ENCODE measurements around the gene FAM200B. TPM values are rescaled to one million over a fixed set of nuclear protein-coding genes. Genes with fewer than 3 reads are reported as not detected.

FAM200B gene
- total RNA-seq, 2 experiments from 2014 or later, result 8.9 to 11.1 TPM

DNA sequence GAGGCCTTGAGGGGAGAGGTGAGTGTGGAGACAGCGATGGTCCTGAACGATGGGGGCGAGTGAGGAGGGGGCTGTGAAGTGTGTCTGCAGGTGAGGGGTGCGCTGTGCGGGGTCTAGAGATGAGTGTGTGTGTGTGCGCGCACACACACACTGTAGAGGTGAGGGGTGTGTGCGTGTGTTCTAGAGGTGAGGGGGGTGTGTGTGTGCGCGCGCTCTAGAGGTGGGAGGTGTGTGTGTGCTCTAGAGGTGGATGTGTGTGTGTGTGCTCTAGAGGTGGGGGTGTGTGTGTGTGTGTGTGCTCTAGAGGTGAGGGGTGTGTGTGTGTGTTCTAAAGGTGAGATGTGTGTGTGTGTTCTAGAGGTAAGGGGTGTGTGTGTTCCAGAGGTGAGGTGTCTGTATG is 21.8 kb downstream of the FAM200B start:
- Mint-ChIP-seq H3K4me3 (peak overlapping the region; percentile 75), H3K27ac (no peak overlapping the region), H3K9me3 (no peaks in the 10 kb centered on the region), H3K36me3 (ENCODE audit: low read depth) (no peaks in the 10 kb centered on the region), H3K4me1 (ENCODE audit: low read depth) (peaks cover 3% of the 10 kb centered on the region), H3K27me3 (peaks cover 17% of the 10 kb centered on the region)
- TF ChIP-seq, protein P1, sequence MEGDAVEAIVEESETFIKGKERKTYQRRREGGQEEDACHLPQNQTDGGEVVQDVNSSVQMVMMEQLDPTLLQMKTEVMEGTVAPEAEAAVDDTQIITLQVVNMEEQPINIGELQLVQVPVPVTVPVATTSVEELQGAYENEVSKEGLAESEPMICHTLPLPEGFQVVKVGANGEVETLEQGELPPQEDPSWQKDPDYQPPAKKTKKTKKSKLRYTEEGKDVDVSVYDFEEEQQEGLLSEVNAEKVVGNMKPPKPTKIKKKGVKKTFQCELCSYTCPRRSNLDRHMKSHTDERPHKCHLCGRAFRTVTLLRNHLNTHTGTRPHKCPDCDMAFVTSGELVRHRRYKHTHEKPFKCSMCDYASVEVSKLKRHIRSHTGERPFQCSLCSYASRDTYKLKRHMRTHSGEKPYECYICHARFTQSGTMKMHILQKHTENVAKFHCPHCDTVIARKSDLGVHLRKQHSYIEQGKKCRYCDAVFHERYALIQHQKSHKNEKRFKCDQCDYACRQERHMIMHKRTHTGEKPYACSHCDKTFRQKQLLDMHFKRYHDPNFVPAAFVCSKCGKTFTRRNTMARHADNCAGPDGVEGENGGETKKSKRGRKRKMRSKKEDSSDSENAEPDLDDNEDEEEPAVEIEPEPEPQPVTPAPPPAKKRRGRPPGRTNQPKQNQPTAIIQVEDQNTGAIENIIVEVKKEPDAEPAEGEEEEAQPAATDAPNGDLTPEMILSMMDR (IDR thresholded peaks at IDR 0.05), result no peak
- POLR2A ChIA-PET, result interaction anchor here (0.8 to 1.0 kb wide), 2 partner anchors 9 to 52 kb away, joined by 3 read pairs; no protein-coding TSS in a partner anchor
- CTCF ChIA-PET, result no interaction called here
- ATAC-seq, result no peak
- intact Hi-C loops (cut with micrococcal nuclease), result no loop called here
- DNase-seq, result no peak

DNA sequence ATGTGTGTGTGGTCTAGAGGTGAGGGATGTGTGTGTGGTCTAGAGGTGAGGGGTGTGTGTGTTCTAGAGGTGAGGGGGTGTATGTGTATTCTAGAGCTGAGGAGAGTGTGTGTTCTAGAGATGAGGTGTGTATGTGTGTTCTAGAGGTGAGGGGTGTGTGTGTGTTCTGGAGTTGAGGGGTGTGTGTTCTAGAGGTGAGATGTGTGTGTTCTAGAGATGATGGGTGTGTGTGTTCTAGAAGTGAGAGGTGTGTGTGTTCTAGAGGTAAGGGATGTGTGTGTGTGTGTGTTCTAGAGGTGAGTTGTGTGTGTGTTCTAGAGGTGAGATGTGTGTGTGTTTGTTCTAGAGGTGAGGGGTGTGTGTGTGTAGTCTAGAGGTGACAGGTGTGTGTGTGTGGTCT is 22.5 kb downstream of the FAM200B start:
- Mint-ChIP-seq H3K9me3 (no peaks in the 10 kb centered on the region), H3K36me3 (ENCODE audit: low read depth) (no peaks in the 10 kb centered on the region), H3K27me3 (peaks cover 13% of the 10 kb centered on the region), H3K4me3 (no peak overlapping the region), H3K27ac (no peak overlapping the region), H3K4me1 (ENCODE audit: low read depth) (peaks cover 3% of the 10 kb centered on the region)
- TF ChIP-seq, protein P1 (IDR thresholded peaks at IDR 0.05), result no peak
- intact Hi-C loops (cut with micrococcal nuclease), result no loop called here
- ATAC-seq (no peak), DNase-seq (no peak)
- ChIA-PET POLR2A (no interaction called here), CTCF (no interaction called here)

DNA sequence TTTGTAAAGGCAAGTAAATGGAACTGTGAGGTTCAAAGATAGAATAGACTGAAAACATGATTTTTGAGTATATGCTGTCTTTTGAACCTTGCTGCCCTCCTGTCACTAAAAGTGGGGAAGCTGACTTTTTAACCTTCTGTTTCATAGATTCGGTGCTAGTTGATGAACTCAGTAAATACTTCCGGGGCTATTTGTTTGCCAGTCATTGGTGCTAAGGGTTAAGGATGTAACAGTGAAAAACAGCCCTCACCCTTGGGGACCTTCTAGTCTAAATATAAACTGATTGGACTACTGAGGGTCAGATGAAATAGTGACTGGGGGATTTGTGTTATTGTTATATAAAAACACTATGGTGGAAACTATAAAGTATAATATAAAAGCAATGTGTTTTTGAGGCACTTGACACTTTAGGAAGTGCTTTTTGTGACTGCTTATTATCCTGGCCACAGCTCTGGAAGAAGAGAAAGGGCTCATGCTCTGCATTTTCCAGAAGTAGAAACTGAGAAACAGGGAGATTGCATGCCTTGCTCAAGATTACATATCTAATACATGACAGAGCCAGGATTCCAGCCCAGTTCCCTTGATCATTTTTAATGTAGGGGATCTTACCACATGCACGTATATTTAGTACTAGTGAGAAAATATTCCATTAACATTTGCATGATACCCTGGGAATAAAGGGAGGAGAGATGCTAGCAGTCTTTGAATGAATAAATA is 25.2 kb downstream of the FAM200B start:
- intact Hi-C loops (cut with micrococcal nuclease), result no loop called here
- POLR2A ChIA-PET, result no interaction called here
- TF ChIP-seq, protein P1 (IDR thresholded peaks at IDR 0.05), result no peak
- Mint-ChIP-seq H3K4me3 (no peak overlapping the region), H3K36me3 (ENCODE audit: low read depth) (no peaks in the 10 kb centered on the region), H3K27me3 (peaks cover 1% of the 10 kb centered on the region), H3K4me1 (ENCODE audit: low read depth) (peaks cover 3% of the 10 kb centered on the region), H3K9me3 (no peaks in the 10 kb centered on the region), H3K27ac (no peak overlapping the region)
- DNase-seq (no peak), ATAC-seq (no peak)
- CTCF ChIA-PET, result no interaction called here

- ChIA-PET POLR2A (no interaction called here), CTCF (no interaction called here)
- no peak for DNase-seq
- Mint-ChIP-seq H3K4me1 (ENCODE audit: low read depth) (peaks cover 3% of the 10 kb centered on the region), H3K36me3 (ENCODE audit: low read depth) (no peaks in the 10 kb centered on the region), H3K27me3 (peaks cover 1% of the 10 kb centered on the region), H3K4me3 (no peak overlapping the region), H3K27ac (no peak overlapping the region), H3K9me3 (no peaks in the 10 kb centered on the region)
- ATAC-seq, result no peak
- TF ChIP-seq, protein P1 (IDR thresholded peaks at IDR 0.05), result no peak
- intact Hi-C loops (cut with micrococcal nuclease), result no loop called here
Observed at GRCh38 chr4:15707363-15707715, 25.7 kb downstream of the FAM200B start.

DNA sequence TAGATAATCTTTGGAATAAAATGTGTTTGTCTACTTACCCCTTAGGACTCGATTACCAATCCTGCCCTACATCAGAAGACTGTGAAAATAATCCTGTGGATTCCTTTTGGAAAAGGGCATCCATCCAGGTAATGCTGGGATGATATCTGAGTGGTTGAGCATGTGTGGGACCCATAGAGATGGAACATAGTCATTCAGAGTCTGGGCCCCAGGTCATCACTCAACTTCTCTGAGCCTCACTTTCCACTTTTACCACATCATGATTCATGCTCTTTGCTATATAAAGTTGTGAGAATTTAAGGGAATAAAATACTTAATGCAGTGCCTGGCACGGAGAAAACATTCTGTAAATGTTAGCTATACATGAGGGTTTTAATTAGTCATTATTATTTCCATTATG is 30.1 kb downstream of the FAM200B start:
- TF ChIP-seq, protein P1 (IDR thresholded peaks at IDR 0.05), result no peak
- no peaks in the 10 kb centered on the region for H3K36me3 Mint-ChIP-seq (ENCODE audit: low read depth)
- no peak overlapping the region for H3K27ac Mint-ChIP-seq
- H3K4me3 Mint-ChIP-seq, result no peak overlapping the region
- POLR2A ChIA-PET, result no interaction called here
- intact Hi-C loops (cut with micrococcal nuclease), result no loop called here
- no peaks in the 10 kb centered on the region for H3K4me1 Mint-ChIP-seq (ENCODE audit: low read depth)
- H3K9me3 Mint-ChIP-seq, result no peaks in the 10 kb centered on the region
- ATAC-seq, result no peak
- no peak for DNase-seq
- CTCF ChIA-PET, result interaction anchor here (0.6 to 1.6 kb wide), 3 partner anchors 9 to 242 kb away, joined by 3 to 4 read pairs (median 4); partner anchors contain the start of gene CC2D2A
- H3K27me3 Mint-ChIP-seq, result no peaks in the 10 kb centered on the region

Measured in activated CD8-positive, alpha-beta T cell treated with anti-CD3 and anti-CD28 coated beads for 36 hours (primary cell).